GM21825 (cell line): ENCODE results near the gene RGS3.
"Not testable (repeated sequence)": the region's sequence is repeated elsewhere in the genome, so short reads cannot be mapped to it uniquely, and the experiment has no call there.

Source experiments
- ATAC-seq: cut with Tn5 transposase; IDR thresholded peaks from one replicate; pipeline ENCODE4 v1.9.1; 2021; ENCODE audit warnings: mild to moderate bottlenecking, moderate library complexity; ENCODE audit not compliant: unreplicated experiment

The RGS3 gene

DNA sequence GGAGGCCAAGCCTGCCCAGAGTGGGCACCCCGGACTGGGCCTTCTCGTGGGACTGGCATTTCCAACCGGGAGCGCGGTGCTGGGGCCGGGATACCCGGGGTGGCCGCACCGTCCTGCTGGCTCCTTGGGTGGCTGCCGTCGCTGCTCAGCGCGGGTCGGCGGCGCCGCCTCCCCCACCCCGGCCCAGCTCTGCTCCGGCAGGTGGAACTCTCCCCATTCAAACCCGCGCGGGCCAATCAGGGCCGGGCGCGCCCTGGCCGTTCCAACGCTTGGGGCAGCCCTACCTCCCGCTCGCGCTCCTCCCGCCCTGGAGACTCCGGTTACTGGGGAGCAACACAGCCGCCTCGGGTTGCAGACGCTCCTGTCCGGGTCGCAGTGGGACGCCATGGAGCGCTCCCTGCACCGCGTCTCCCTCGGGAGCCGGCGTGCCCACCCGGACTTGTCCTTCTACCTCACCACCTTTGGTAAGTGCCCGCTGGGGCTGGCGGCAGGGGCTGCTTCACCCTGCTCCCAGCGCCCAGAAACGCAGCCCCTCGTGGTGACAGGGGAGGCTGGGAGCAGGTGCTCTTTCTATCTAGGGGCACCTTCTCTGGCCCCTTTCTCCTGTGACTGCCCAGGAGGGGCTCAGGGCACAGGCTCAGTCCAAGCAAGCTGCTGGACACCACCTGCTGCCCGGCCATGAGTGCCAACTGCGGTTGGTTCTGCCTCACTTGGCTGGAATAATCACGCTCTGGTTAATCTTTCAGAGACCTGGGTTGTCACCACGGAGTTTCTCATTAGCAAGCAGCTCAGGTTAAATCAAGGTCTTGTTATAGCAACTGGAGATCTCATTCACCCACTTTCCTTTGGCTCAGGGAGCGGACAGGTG is at the start of gene RGS3:
TSS of gene RGS3 (plus strand) at position 310 of the 868 bp plus-strand sequence. CDS start at position 386, 76 bp downstream.
- ATAC-seq = no peak

DNA sequence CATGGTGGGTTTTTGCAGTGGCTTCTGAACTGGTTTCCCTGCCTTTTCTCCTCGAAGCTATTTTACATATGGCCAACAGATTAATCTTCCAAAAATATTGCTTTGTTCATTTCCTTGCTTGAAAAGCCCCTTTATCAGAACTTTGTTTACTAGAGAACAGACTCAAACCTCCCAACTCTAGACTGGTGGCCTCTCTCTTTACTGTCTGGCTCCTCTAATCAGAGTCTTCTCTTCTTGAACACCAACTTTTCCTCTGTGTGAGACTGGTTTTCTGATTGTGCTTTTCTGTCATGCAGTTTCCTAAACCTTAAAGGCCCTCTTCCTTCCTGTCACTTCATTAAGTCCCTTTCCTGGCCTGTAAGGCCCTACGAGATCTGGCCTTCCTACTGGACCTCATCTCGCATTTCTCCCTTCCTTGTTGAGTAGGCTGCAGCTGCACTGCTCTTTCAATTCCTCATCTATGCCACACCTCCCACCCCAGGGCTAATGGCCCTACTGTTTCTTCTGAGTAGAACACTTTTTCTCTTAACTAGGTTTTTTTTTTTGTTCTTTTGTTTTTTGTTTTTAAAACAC is 47.3 kb upstream of the RGS3 start:
- ATAC-seq = peak; percentile 94

GRCh38 chr9:113417370-113417769 is 46.2 kb upstream of the RGS3 start:
- no peak for ATAC-seq

DNA sequence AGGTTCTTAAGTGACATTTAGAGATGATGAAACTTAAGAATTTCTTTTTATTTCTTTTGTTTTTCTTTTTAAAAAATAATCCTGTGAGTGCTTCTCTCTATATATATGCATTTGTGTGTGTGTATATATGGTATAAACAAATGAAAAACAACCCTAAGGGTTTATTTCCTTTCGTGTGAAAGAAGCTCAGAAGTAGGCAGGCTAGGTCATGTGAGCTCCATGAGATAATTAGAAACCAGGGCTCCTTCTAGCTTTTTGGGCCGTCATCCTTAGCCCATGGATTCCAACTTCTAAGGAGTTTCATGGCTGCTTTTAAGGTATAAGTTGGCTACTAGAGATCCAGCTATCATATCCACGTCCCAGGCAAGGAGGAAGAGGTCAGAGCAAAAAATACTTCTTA is 41.8 kb upstream of the RGS3 start:
- no peak for ATAC-seq

GRCh38 chr9:113425072-113425471 is 38.5 kb upstream of the RGS3 start:
- ATAC-seq = no peak

GRCh38 chr9:113426701-113427100 is 36.8 kb upstream of the RGS3 start:
- ATAC-seq = no peak

DNA sequence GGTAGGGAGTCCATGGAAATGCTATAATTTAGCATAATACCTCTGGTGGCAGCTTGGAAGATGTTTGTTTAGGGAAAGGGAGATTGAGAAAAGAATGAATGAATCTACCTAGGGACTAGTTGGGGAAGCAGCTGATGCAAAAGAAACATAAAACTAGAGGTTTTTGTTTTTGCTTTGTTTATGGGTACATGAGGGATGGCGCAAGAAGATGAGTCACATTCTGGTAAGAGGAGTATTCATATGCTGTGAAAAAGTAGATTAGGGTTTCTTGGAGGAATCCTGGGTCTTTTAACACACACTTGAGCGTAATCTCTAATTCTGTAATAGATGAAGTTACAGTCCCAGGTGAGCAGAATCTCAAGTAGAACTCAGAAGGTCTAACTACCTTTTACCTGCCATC is 35.9 kb upstream of the RGS3 start:
- ATAC-seq = no peak

GRCh38 chr9:113428062-113428615 is 35.4 kb upstream of the RGS3 start:
- no peak for ATAC-seq

DNA sequence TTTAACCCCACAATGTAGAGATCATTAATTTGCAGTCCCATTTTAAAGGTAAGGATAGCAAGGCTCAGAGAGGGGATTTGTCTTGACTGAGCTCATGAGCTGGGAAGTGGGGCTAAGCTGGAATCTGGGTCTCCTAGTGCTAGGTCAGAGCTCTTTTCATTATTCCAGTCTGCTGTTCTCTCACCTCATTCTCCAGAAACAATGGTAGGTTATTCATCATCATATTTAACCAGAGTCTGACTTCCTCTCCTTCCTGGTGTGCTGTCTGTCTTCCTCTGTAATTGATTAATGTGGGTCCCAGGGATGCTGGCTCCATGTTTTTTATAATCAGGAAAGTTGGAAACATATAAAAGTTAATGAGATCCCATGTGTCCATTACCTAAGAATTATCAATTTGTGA is 32.3 kb upstream of the RGS3 start:
- no peak for ATAC-seq

- ATAC-seq = no peak
Observed at GRCh38 chr9:113436728-113437515, 26.6 kb upstream of the RGS3 start.

GRCh38 chr9:113437716-113438115 is 25.8 kb upstream of the RGS3 start:
- ATAC-seq = not testable (repeated sequence)

GRCh38 chr9:113444736-113445135 is 18.8 kb upstream of the RGS3 start:
- ATAC-seq = no peak

DNA sequence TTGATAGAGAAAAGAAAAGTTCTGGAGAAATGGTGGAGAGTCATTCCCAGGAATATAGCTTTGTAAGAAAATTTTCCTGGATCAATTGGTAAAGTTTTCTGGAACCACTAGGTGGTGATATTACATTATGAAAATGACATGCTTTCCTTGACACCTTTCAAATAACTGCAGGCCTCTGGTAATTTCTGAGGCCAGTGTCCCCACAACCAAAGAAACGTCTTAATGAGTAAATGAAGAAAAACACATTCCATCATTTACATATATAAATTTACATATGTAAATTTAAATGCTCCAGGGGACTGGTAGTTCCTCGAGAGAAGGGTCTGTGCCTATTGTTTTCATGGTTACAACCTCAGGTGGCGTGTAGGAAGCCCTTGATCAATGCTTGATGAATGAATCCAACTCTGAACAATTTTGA is 17.2 kb upstream of the RGS3 start:
- no peak for ATAC-seq

DNA sequence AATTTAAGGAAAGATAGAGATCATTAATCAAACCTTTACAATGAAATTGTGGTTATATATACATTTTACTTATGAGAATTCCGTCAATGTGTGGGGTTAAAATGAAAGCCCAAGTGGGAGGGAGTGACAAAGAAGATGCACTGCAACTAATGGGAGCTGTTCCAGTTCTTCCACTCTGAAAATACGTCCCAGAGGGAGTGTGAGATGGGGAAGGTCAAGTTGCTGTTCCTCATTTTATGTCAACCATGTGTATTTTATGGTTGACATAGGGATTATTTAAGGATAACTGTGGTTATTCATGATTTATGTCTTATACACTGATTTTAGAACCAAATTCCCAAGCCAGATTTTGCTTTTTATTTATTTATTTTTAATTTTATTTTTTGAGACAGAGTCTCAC is 14.2 kb upstream of the RGS3 start:
- no peak for ATAC-seq

GRCh38 chr9:113452113-113452605 is 11.4 kb upstream of the RGS3 start:
- ATAC-seq = no peak

GRCh38 chr9:113454914-113455761 is 8.4 kb upstream of the RGS3 start:
- ATAC-seq = no peak

DNA sequence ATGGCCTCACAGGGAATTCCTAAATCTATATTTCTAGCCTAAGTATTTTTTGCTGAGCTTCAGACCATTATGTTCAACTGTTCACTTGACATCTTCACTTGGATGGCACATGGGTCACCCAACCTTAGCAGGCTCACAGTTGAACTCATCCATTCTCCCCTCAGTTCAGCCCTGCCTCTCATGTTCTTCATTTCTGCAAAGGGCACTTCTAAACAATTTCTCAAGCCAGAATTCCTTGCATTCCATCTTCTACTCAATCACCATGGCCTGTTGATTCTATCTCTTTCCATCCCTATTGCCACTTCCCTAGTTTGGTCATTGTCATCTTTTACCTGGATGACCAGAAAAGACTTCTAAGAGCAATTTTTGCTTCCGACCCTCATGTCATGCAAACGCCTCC is 7.3 kb upstream of the RGS3 start:
- no peak for ATAC-seq

- no peak for ATAC-seq
Observed at GRCh38 chr9:113461285-113461684, 2.2 kb upstream of the RGS3 start.

DNA sequence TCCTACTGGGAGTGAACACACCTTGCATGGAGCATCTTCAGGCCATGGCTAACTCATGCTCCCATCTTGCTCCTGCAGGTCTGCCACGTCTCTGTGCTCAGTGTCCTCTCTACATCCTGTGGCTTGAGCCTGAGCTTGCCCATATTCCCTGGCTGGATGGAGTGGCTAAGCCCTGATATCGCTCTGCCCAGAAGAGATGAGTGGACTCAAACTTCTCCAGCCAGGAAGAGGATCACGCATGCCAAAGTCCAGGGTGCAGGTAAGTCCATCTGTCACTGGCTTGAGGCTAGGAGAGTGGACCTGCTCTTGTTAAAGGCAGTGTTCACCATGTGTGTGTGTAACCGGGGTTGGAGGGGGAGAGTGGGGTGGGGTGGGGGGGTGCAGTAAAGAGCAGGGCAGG is 1.6 kb upstream of the RGS3 start:
- ATAC-seq = no peak

GRCh38 chr9:113462781-113463286 is 693 bp upstream of the RGS3 start:
- ATAC-seq = no peak
